Endothelial cell of umbilical vein (primary cell): ENCODE measurements around the gene PRPF38B. TPM values are rescaled to one million over a fixed set of nuclear protein-coding genes. Genes with fewer than 3 reads are reported as not detected.

Experiments used
- BruUV-seq: library from RNA; stranded (reverse); fragments of 400-500 nt; replicated peaks from 2 replicates; lab custom pipeline; 2021; lab: Mats Ljungman, UMichigan
- CTCF ChIA-PET: fragments of 300-600, 350-600 bp; sonication (Branson Sonifier 250); formaldehyde crosslinking; loops from one replicate; lab custom pipeline; 2021; ENCODE audit warnings: antibody characterized with exemption, inconsistent platforms; lab: Charles Lee
- POLR2A ChIA-PET: fragments of 300-600, 350-600 bp; sonication (Branson Sonifier 250); formaldehyde crosslinking; loops from one replicate; lab custom pipeline; 2021; ENCODE audit warnings: antibody characterized with exemption, inconsistent platforms; lab: Charles Lee
- DNase-seq: peaks from one replicate; pipeline ENCODE4 v3.0.0-alpha.2; 2011; ENCODE audit warnings: low read depth, low spot score
- FAIRE-seq: peaks from 2 replicates; lab custom pipeline; 2011; peaks lifted over from hg19 to GRCh38; lab: Jason Lieb, UNC
- H2AFZ ChIP-seq: 2 replicates; pipeline ENCODE4 v1.6.0; 2012; ENCODE audit warnings: low read depth, low read length, control low read depth, inconsistent platforms
- H3K27ac ChIP-seq: 2 replicates; pipeline ENCODE4 v1.5.1; 2011; ENCODE audit warnings: low read depth, mild to moderate bottlenecking, control low read depth, low read length, moderate library complexity; ENCODE audit not compliant: insufficient read depth
- H3K27me3 ChIP-seq, 2 experiments: 2 replicates each; pipeline versions ENCODE4 v1.6.0 to v1.6.1; 2011; ENCODE audit warnings: low read length in 2 of 2, mixed read lengths in 1 of 2; ENCODE audit not compliant: control insufficient read depth in 2 of 2, insufficient read depth in 2 of 2
- H3K36me3 ChIP-seq, 2 experiments: 2 replicates in 1 of 2; 3 replicates in 1 of 2; pipeline ENCODE4 v1.5.1; 2011; ENCODE audit warnings: low read length in 2 of 2, mild to moderate bottlenecking in 1 of 2, moderate library complexity in 1 of 2; ENCODE audit not compliant: control insufficient read depth in 2 of 2, insufficient read depth in 2 of 2; ENCODE audit errors: extremely low read depth in 1 of 2
- H3K4me1 ChIP-seq: 3 replicates; pipeline ENCODE4 v1.5.1; 2011; ENCODE audit warnings: mild to moderate bottlenecking, low read length; ENCODE audit not compliant: control insufficient read depth, insufficient read depth; ENCODE audit errors: extremely low read depth
- H3K4me2 ChIP-seq: 2 replicates; pipeline ENCODE4 v1.6.1; 2011; ENCODE audit warnings: low read length, control low read depth, mixed read lengths; ENCODE audit not compliant: insufficient read depth
- H3K4me3 ChIP-seq, 3 experiments: fragments of 200-600 bp in 1 of 3; sonication (generic), shearing (Covaris generic) in 1 of 3; replicated peaks in 1 of 3; 2 replicates each; pipeline ENCODE4 v1.5.1; 2011 to 2016; ENCODE audit warnings: control low read depth in 3 of 3, low read length in 3 of 3, mild to moderate bottlenecking in 2 of 3, inconsistent platforms in 1 of 3, low read depth in 1 of 3, moderate library complexity in 1 of 3; ENCODE audit not compliant: insufficient read depth in 1 of 3
- H3K79me2 ChIP-seq: 2 replicates; pipeline ENCODE4 v1.6.0; 2012; ENCODE audit warnings: low read length, inconsistent platforms; ENCODE audit not compliant: control insufficient read depth, insufficient read depth
- H3K9ac ChIP-seq: replicated peaks from 2 replicates; pipeline ENCODE3; 2011; ENCODE audit warnings: low read length, control low read depth; ENCODE audit not compliant: insufficient read depth; ENCODE audit errors: extremely low read depth
- H3K9me1 ChIP-seq: replicated peaks from 3 replicates; pipeline ENCODE4 v1.6.0; 2011; ENCODE audit warnings: mild to moderate bottlenecking, low read length; ENCODE audit not compliant: control insufficient read depth, insufficient read depth; ENCODE audit errors: extremely low read depth
- H3K9me3 ChIP-seq: replicated peaks from 2 replicates; pipeline ENCODE4 v1.5.1; 2012; ENCODE audit warnings: low read length, inconsistent platforms; ENCODE audit not compliant: control insufficient read depth, insufficient read depth
- H4K20me1 ChIP-seq: replicated peaks from 2 replicates; pipeline ENCODE3; 2011; ENCODE audit warnings: mild to moderate bottlenecking, low read length; ENCODE audit not compliant: control insufficient read depth, insufficient read depth; ENCODE audit errors: extremely low read depth
- EZH2 ChIP-seq: IDR thresholded peaks from 2 replicates; pipeline ENCODE4 v1.6.1; 2012; ENCODE audit warnings: borderline replicate concordance, low read depth, mild to moderate bottlenecking, moderate library complexity, low read length, inconsistent platforms; ENCODE audit not compliant: severe bottlenecking
- FOS ChIP-seq: IDR thresholded peaks from 2 replicates; pipeline ENCODE4 v1.6.1; 2011; ENCODE audit warnings: mild to moderate bottlenecking, low read length, moderate library complexity, borderline replicate concordance; ENCODE audit not compliant: insufficient read depth
- GATA2 ChIP-seq: IDR thresholded peaks from 2 replicates; pipeline ENCODE4 v1.7.0; 2011; ENCODE audit warnings: low read depth, mild to moderate bottlenecking, moderate library complexity, mixed read lengths, low read length; ENCODE audit not compliant: insufficient read length, insufficient read depth
- JUN ChIP-seq: IDR thresholded peaks from 2 replicates; pipeline ENCODE4 v1.6.1; 2011; ENCODE audit warnings: borderline replicate concordance, low read depth; ENCODE audit not compliant: insufficient read length, insufficient read depth
- MYC ChIP-seq: IDR thresholded peaks from one replicate; pipeline ENCODE4 v1.6.1; 2011; ENCODE audit warnings: mild to moderate bottlenecking, low read depth, low read length
- POLR2A ChIP-seq: IDR thresholded peaks from 2 replicates; pipeline ENCODE4 v1.6.1; 2012; ENCODE audit warnings: low read depth, mild to moderate bottlenecking, control low read depth, low read length
- POLR2AphosphoS5 ChIP-seq: IDR thresholded peaks from 2 replicates; pipeline ENCODE4 v1.6.1; 2012; ENCODE audit warnings: low read depth, mild to moderate bottlenecking, control low read depth, low read length, moderate library complexity; ENCODE audit not compliant: insufficient read depth
- dilution Hi-C: fragments of 300-500 bp; cut with MboI; formaldehyde crosslinking; loops from one replicate; pipeline ENCODE4 v1.15.0; 2019; ENCODE audit warnings: low sequenced_read_pairs; ENCODE audit not compliant: extremely low pct_ligation_motif_present
- intact Hi-C: fragments of 100-400 bp; cut with micrococcal nuclease; formaldehyde crosslinking; loops from one replicate; pipeline ENCODE4 v1.10.0; 2022
- polyA plus RNA-seq, 4 experiments: library from polyadenylated mRNA; depleted of rRNA in 3 of 4; stranded (reverse) in 3 of 4; unstranded in 1 of 4; fragments of >200 nt; gene quantifications; 2 replicates each; pipeline versions ENCODE4 v1.2.1 to v1.2.3, GENCODE V29; 2011 to 2012; ENCODE audit warnings: missing spikeins in 1 of 4
- total RNA-seq: library from RNA; stranded (reverse); gene quantifications from 2 replicates; pipeline ENCODE4 v1.2.3, GENCODE V29; 2021
- TF ChIP-seq, protein P1 (sequence below), 2 donors: IDR thresholded peaks; 1 replicate in 1 of 2; 2 replicates in 1 of 2; pipeline ENCODE4 v1.5.1; 2011; ENCODE audit warnings: low read length in 2 of 2, mild to moderate bottlenecking in 2 of 2, moderate library complexity in 2 of 2, control low read depth in 1 of 2, inconsistent platforms in 1 of 2, low read depth in 1 of 2; ENCODE audit not compliant: insufficient read depth in 1 of 2; ENCODE audit errors: extremely low read depth in 1 of 2
- TF ChIP-seq, protein P2 (sequence below): IDR thresholded peaks from 2 replicates; pipeline ENCODE4 v1.6.1; 2011; ENCODE audit not compliant: insufficient read depth, insufficient read length

Gene PRPF38B
- total and polyA plus RNA-seq, 2 donors (not counting 3 experiments of a cell fraction or from before 2014, with no cell fraction given) = 19.3 to 46.6 TPM

DNA sequence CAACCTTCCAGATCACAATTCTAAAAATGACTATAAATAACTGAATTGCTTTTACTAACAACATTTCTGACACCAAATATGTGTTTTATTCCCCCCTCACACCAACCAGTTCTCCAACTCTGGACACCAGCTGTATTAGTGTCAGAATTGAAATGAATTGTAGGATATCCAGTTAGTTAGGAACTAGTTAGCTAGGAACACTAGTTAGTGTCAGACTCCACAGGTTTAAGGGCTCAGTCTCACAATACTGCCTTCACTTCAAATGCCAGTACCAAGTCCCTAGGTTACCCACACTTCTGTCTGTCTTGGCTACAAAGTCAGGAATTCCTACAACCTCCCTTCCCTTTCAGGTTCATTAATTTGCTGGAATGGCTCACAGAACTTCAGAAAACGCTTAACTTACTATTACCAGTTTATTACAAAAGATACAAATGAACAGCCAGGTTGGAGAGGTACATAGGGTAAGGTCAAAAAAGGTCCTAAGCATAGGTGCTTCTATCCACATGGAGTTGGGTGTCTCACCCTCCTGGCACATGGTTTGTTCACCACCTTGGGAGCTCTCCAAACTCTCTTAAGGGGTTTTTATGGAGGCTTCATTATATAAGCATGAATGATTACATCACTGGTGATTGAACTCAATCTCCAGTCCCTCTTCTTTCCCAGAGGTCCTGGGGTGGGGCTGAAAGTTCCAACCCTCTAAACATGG is 58.5 kb downstream of the PRPF38B start:
- no peaks in the 10 kb centered on the region for H3K27me3 ChIP-seq
- no peaks in the 10 kb centered on the region for H4K20me1 ChIP-seq
- CTCF ChIA-PET = no interaction called here
- H3K36me3 ChIP-seq = peaks cover 0 to 6% of the 10 kb centered on the region in 2 experiments
- no peaks in the 10 kb centered on the region for H3K9me1 ChIP-seq
- intact Hi-C loops (no loop called here), dilution Hi-C loops (no loop called here)
- TF ChIP-seq GATA2 = no peak
- TF ChIP-seq, protein P1, sequence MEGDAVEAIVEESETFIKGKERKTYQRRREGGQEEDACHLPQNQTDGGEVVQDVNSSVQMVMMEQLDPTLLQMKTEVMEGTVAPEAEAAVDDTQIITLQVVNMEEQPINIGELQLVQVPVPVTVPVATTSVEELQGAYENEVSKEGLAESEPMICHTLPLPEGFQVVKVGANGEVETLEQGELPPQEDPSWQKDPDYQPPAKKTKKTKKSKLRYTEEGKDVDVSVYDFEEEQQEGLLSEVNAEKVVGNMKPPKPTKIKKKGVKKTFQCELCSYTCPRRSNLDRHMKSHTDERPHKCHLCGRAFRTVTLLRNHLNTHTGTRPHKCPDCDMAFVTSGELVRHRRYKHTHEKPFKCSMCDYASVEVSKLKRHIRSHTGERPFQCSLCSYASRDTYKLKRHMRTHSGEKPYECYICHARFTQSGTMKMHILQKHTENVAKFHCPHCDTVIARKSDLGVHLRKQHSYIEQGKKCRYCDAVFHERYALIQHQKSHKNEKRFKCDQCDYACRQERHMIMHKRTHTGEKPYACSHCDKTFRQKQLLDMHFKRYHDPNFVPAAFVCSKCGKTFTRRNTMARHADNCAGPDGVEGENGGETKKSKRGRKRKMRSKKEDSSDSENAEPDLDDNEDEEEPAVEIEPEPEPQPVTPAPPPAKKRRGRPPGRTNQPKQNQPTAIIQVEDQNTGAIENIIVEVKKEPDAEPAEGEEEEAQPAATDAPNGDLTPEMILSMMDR (IDR thresholded peaks at IDR 0.05; ENCODE audit: extremely low read depth in 1 of 2, insufficient read depth in 1 of 2, low read depth in 1 of 2, low read length in 2 of 2) = no peak
- no peak for TF ChIP-seq POLR2AphosphoS5
- TF ChIP-seq EZH2 = no peak
- no peak for TF ChIP-seq JUN
- TF ChIP-seq MYC = no peak
- no peak for TF ChIP-seq POLR2A
- TF ChIP-seq, protein P2, sequence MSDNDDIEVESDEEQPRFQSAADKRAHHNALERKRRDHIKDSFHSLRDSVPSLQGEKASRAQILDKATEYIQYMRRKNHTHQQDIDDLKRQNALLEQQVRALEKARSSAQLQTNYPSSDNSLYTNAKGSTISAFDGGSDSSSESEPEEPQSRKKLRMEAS = no peak
- no peak for TF ChIP-seq FOS
- H3K4me1 ChIP-seq = peaks cover 15% of the 10 kb centered on the region
- FAIRE-seq (no peak), DNase-seq (no peak)
- H3K9ac ChIP-seq = no peak overlapping the region
- H3K79me2 ChIP-seq = peaks cover 34% of the 10 kb centered on the region
- BruUV-seq = no TSS peak
- no peak overlapping the region for H2AFZ ChIP-seq
- no peak overlapping the region for H3K4me2 ChIP-seq
- POLR2A ChIA-PET = interaction anchor here (0.9 kb wide), 1 partner anchor 58 kb away, joined by 4 read pairs; no protein-coding TSS in a partner anchor
- no peak overlapping the region for H3K4me3 ChIP-seq
- no peaks in the 10 kb centered on the region for H3K9me3 ChIP-seq
- H3K27ac ChIP-seq = no peak overlapping the region

Other genes with a start within 250 kb of the PRPF38B start
- not detected in 2 replicates for gene NBPF6, start 242.0 kb upstream of the PRPF38B start, total RNA-seq
- gene NBPF6, start 242.0 kb upstream of the PRPF38B start, polyA plus RNA-seq = not detected in 2 replicates
- 7.2 and 8.7 TPM in 2 replicates for gene EEIG2, start 132.2 kb upstream of the PRPF38B start, total RNA-seq
- 2.0 and 2.5 TPM in 2 replicates for gene EEIG2, start 132.2 kb upstream of the PRPF38B start, polyA plus RNA-seq
- 3.8 and 4.4 TPM in 2 replicates for gene HENMT1, start 31.2 kb upstream of the PRPF38B start, total RNA-seq
- gene HENMT1, start 31.2 kb upstream of the PRPF38B start, polyA plus RNA-seq = 3.2 and 4.5 TPM in 2 replicates
- not detected in 2 replicates for gene FNDC7, start 20.6 kb downstream of the PRPF38B start, total RNA-seq
- gene FNDC7, start 20.6 kb downstream of the PRPF38B start, polyA plus RNA-seq = not detected in 2 replicates
- gene STXBP3, start 54.4 kb downstream of the PRPF38B start, total RNA-seq = 37.2 and 44.1 TPM in 2 replicates
- gene STXBP3, start 54.4 kb downstream of the PRPF38B start, polyA plus RNA-seq = 4.8 and 9.4 TPM in 2 replicates
- gene AKNAD1, start 164.8 kb downstream of the PRPF38B start, total RNA-seq = not detected in 2 replicates
- gene AKNAD1, start 164.8 kb downstream of the PRPF38B start, polyA plus RNA-seq = not detected in 2 replicates
- gene GPSM2, start 184.7 kb downstream of the PRPF38B start, total RNA-seq = 17.1 and 19.8 TPM in 2 replicates
- 5.8 and 6.0 TPM in 2 replicates for gene GPSM2, start 184.7 kb downstream of the PRPF38B start, polyA plus RNA-seq